ENCODE measurements around the gene PDC.

- TF ChIP-seq, protein P1, sequence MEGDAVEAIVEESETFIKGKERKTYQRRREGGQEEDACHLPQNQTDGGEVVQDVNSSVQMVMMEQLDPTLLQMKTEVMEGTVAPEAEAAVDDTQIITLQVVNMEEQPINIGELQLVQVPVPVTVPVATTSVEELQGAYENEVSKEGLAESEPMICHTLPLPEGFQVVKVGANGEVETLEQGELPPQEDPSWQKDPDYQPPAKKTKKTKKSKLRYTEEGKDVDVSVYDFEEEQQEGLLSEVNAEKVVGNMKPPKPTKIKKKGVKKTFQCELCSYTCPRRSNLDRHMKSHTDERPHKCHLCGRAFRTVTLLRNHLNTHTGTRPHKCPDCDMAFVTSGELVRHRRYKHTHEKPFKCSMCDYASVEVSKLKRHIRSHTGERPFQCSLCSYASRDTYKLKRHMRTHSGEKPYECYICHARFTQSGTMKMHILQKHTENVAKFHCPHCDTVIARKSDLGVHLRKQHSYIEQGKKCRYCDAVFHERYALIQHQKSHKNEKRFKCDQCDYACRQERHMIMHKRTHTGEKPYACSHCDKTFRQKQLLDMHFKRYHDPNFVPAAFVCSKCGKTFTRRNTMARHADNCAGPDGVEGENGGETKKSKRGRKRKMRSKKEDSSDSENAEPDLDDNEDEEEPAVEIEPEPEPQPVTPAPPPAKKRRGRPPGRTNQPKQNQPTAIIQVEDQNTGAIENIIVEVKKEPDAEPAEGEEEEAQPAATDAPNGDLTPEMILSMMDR (IDR thresholded peaks at IDR 0.05; ENCODE audit: low read length), result no peak
- TF ChIP-seq EZH2 (IDR thresholded peaks at IDR 0.05; ENCODE audit: borderline replicate concordance, low read length), result no peak
Observed at GRCh38 chr1:186476264-186477040, 15.5 kb upstream of the PDC start.

Measured in OCI-LY1 (cell line).